Mammary epithelial cell (primary cell): ENCODE results near the gene SRP72.

Experiments
- CTCF ChIP-seq, 2 donors: IDR thresholded peaks in 1 of 2; conservative IDR thresholded peaks in 1 of 2; 2 replicates each; pipeline ENCODE4 v1.5.1; 2011 to 2012; ENCODE audit warnings: inconsistent platforms in 2 of 2, low read length in 2 of 2, mild to moderate bottlenecking in 2 of 2, control low read depth in 1 of 2, low read depth in 1 of 2; ENCODE audit not compliant: insufficient read depth in 1 of 2; ENCODE audit errors: extremely low read depth in 1 of 2
- EZH2 ChIP-seq: IDR thresholded peaks from 2 replicates; pipeline ENCODE4 v1.6.1; 2012; ENCODE audit warnings: low read length, inconsistent platforms, borderline replicate concordance

- no peak for TF ChIP-seq CTCF (conservative IDR thresholded peaks at IDR 0.05 in 1 of 2, IDR thresholded peaks at IDR 0.05 in 1 of 2; ENCODE audit: extremely low read depth in 1 of 2, insufficient read depth in 1 of 2, low read depth in 1 of 2, low read length in 2 of 2)
- TF ChIP-seq EZH2, result no peak
Observed at GRCh38 chr4:56430203-56430602, 37.2 kb upstream of the SRP72 start.
